ENCODE data around the gene TPPP3.

GRCh38 chr16:67341250-67341649 is 52.0 kb downstream of the TPPP3 start:
- no peak for TF ChIP-seq POLR2A (IDR thresholded peaks at IDR 0.05; ENCODE audit: low read length)
- TF ChIP-seq GATA1 (IDR thresholded peaks at IDR 0.05; ENCODE audit: low read depth, low read length): no peak
